DND-41 (cell line): ENCODE measurements around the gene RBFOX2.

Experiments used
- CTCF ChIP-seq: IDR thresholded peaks from 2 replicates; pipeline ENCODE4 v1.5.1; 2012; ENCODE audit warnings: borderline replicate concordance, low read length, moderate library complexity, mild to moderate bottlenecking; ENCODE audit not compliant: poor library complexity, severe bottlenecking; ENCODE audit errors: extremely low read depth
- EZH2 ChIP-seq: IDR thresholded peaks from 3 replicates; pipeline ENCODE4 v1.6.1; 2012; ENCODE audit warnings: borderline replicate concordance, low read depth, mild to moderate bottlenecking, moderate library complexity, low read length, inconsistent platforms; ENCODE audit not compliant: severe bottlenecking

- TF ChIP-seq CTCF (peak; percentile 47), EZH2 (no peak)
Observed at GRCh38 chr22:35761037-35761436, 267.6 kb downstream of the RBFOX2 start.
